HG03064 (cell line): ENCODE results near the gene KCNAB2.

Source experiments
- ATAC-seq: cut with Tn5 transposase; IDR thresholded peaks from one replicate; pipeline ENCODE4 v1.9.1; 2021; ENCODE audit warnings: low read depth; ENCODE audit not compliant: unreplicated experiment

KCNAB2 gene

DNA sequence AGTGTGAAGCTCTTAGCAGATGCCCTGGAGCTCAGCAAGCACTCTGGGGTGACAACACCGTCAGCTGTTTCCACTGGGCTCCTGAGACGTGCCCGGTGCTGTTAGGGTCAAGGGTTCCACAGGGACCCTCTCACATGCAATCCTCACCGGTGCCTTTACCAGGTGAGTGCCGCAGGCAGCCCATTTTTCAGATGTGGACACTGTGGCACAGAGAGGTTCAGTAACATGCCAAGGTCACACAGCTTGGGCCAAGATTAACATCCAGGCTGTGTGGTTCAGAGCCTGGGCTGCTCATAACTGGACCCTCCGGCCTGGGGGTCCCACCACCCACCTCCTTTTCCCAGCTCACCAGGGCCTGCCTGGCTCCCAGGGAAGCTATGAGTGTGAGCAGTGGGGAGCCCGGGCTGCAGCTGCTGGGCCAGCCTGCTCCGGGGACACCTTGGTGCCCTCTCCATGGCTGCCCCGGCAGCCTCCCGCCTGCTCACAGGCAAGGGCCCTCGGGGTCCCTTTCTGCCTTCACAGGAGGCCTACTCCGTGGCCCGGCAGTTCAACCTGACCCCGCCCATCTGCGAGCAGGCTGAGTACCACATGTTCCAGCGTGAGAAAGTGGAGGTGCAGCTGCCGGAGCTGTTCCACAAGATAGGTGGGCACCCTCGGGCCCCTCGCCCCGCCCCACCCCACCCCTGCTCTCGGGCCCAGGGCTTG, 49.3 kb downstream of the KCNAB2 start:
- no peak for ATAC-seq

DNA sequence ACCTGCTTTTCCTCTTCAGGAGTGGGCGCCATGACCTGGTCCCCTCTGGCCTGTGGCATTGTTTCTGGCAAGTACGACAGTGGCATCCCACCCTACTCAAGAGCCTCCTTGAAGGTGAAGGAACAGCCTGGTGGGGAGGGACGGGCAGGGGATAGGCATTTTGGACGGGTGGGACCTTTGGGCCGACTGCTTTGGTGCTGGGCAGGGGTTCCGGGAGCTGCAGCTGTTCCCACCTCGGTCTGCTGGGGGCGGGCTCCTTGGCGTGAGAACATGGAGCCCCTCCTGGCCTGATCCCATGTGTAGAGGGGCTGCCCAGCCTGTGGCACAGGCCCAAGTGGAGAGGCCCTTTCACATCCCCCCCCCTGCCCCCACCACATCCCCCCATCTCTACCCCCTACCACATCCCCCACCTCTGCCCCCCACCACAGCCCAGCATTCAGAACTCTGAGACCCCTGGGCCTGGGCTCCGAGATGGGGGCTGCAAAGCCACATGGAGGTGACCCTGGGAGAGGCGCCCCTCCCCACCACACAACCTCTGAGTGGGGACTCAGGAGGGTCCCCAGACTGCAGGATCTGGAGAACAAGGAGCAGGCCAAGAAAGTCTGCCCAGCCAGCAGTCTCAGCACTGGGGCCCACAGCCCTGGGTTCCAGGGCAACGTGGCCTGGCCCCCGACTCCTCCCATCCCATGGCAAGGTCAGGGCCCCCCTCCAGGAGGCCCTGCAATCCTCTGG, 50.0 kb downstream of the KCNAB2 start:
- ATAC-seq = no peak

DNA sequence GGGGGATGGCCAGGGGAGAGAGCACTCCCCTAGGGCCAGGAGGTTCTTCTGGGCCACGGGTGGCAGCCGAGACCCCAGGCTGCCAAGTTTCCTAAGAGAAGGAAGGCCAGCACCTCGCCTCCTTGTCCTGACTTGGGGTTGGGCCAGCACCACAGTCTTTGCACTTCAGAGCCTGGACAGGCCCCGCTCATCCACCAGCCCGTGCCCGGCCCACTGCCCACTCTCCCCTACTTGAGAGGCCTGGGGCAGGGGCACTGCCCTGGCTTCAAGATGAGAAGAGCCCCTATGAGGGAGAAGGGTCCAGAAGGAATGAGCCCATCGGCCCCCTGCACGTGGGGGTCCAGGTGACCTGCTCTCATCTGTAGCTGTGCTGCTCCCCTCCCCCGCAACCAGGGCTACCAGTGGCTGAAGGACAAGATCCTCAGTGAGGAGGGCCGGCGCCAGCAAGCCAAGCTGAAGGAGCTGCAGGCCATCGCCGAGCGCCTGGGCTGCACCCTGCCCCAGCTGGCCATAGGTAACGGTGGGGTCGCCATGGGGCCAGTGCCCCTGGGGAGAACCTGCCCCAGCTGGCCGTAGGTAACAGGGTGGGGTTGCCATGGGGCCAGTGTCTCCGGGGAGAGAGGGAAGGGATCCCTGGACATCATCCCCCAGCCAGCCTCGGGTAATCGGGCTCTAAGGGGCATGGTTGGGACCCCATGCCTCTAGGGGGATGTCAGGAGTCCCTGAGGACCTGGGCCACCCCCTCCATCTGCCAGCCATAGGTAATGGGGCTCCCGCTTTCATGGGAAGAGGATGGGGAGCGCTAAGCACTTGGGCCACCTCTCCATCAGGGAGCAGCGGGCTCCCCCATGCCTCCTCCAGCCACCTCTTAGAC, 50.8 kb downstream of the KCNAB2 start:
- ATAC-seq = no peak

DNA sequence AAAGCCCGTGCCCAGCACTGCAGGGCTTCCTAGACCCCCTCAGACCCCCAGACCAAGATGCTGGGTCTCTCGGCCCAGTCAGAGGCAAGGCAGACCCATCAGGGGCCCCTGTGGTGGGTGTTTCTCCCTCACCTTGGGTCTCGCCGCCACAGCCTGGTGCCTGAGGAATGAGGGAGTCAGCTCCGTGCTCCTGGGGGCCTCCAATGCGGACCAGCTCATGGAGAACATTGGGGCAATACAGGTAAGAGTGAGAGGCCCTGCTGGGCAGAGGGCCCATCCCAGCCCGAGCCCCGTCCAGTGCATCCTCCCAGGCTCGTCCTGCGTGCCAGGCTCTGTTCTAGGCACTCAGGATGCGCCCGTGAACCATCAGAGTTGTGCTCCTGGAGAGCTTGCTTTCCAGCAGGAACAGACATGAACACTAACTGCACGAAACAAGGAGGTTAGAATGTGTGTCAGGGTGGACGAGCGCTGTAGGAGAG, 51.5 kb downstream of the KCNAB2 start:
- no peak for ATAC-seq

DNA sequence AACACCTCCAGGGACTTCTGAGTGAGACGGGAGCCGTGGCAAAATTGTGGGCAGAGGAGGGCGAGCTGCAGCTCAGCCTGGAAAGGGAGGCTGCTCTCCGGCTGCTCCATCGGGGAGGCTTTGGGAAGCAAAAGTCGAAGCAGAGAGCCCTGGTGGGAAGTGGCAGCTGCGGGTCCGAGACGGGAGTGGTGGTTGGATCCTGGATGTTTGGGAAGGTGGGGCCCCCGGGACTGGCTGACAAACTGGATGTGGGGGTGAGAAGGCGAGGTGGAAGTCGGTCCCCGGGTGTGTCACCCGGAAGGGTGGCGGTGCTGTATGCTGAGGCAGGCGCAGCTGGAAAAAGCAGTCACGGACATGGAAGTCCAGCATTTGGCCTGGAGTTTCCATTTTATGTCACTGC, 52.1 kb downstream of the KCNAB2 start:
- no peak for ATAC-seq

DNA sequence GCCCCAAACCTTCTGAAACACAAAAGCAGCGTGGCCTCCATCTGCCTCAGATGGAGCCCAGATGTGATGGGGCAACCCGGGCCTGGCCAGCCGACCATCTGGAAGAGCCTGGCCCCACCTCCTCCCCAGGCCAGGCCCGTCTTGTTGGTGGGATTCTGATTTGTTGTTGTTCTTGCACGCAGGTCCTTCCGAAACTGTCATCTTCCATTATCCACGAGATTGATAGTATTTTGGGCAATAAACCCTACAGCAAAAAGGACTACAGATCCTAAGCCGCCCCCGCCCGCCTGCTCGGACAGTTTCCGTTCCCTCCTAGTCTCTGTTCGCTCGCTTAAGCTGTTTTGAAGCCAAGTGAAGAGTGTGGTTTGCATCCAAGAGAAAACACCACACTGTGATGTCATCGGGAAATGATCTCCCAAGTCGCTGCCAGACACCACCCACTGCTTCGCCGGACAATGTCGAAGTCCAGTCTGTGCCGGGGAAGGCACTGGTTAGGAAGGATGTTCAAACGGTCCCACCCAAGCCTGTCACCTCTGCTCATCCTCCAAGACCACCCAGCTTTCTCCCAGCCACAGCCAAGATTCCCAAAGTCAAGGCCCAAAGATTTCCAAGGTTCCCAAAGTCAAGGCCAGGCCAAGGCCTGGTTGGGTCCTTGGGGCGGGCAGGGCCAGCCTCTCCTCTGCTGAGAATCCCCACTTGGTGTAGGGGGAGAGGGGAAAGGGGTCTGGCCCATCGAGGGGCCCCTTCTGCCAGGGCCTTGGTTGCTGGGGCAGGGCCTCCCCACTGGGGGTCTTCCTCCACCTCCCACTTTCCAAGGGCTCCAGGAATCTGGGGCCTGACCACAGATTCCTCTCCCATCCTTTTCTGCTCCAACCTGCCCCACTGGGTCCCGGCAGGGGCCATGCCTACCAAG, 52.9 kb downstream of the KCNAB2 start:
- no peak for ATAC-seq

DNA sequence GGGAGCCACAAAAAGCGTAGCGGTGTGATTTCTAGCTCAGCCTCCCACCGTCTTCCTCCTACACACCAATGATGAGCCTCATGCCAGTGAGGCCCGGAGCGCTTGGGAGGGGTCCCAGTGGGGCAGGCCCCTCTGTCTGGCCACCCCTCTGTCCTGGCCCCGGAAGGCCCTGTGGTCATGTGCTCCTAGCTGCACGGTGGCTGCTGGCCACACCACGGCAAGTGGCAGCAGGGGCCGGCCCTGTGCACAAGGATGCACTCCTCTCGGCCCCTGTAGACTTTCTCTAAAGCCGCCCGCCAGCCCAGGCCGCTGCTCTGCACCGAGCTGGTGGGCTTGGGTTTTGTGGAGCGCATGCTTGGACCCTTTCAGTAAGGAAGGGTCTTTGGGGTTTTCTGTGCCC, 53.6 kb downstream of the KCNAB2 start:
- ATAC-seq = no peak

DNA sequence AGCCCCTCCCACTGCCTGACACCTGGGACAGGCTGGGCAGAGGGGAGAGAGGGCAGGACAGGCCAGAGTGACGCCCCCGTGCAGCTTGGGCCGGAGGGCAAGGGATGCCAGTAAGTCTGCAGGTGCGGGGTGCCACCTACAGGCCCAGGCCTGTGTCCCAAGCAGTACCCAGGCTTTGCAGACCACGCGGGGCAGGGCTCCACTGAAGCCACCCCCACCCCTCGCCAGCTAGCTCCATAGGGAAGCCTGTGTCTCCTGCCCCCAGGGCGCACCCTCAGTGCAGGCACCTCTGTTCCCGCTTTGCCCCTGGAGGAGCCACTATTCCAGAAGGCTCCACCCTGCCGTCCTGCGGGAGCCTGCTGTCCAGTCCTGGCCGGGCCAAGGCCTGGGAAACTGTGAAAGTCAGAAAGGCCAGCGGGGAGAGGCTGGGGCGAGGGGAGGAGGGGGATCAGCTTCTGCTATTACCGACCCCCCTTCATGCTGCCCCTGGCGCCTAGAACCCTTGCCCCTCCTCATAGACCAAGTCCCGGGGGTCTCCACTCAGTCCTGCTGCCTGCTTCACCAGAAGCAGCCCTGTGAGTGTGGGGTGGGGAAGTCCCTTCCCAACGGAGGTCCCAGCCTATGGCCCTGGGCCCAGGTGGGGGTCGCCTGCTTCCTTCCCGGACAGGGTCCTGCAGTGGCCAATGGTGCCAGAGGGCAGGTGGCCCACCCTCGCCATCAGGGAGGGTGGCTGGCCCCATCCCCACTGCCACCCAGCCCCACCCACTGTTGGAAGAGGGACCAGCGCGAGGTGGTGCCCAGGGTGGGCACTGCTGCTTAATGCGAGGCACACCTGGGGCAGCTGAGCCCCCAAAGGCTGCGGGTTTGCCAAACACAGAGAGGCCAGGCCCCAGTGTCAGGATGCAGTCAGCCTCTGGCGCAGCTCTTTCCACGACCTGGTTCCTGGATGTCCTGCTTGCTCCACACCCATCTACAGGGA, 54.4 kb downstream of the KCNAB2 start:
- ATAC-seq = no peak

DNA sequence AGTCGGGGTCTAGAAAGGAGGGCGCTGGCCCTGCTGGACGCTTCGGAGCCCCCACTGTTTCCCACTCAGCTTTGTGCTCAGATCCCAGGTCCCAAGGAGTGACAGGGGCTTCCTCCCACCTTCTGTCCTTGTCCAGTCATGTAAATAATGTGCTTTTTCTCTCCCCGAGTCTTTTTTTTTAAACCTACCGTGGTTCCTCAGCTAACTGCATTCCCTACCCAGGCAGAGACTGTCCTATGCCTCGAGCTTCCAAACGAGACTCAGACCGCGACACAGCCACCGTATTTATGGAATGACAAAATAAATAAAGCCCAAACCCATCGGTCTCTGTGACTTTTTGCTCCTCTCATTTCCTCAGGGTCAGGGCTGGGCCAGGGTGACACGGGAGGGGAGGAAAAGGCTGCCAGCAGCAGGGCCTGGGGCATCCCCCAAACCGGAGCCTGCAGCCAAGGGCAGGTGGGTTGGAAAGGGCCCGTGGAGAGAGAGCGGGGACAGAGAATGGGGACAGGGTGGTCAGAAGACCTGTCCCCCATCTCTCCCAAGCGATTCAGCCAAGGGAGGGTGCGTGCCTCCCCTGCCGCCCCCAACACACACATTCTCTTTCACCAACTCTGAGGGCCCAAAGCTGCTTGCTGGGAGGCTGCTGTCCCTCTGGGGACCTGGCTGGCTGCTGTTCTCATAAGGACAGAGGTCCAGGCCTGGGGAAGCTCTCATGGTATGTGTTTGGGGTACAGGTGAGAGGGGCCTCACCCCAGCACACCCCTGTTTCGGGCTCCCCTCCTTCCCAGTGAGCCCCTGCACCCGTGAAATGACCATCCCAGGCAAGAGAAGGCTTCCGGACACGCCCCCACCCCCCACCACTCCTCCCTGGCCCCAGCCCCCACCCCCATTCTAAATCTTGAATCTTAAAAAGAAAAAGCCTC, 55.4 kb downstream of the KCNAB2 start:
- no peak for ATAC-seq

DNA sequence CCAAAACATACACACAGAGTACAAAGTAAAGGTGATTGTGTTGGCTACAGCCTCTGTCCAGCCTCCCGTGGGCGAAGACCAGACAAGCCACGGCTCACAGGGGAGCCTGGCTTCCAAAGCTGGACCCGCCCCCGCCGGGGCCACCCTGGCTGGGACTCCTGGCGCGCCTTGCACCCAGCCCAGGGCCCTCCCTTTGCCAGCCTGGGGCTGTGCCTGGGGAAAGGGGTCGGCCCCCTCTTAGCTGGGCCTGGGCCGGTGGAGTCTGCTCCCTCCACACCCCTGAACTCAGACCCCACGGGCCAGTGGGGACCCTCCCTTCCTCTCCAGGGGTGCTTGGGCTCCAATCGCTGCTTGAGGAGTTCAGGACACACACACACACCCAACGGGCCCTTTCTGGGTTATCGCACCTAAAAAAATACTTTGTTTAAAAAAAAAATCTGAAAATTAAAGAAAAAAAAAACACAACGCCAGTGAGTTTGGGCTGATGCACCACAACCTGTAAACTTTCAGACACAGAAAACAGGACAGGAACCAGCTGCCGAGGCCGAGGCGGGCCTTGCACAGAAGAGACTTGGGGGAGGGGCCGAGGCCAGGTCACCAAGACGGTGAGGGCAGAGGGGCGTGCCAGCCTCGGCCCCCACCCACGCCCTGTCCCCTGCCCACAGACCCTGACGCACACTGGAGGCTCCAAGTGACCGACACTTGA, 56.3 kb downstream of the KCNAB2 start:
- no peak for ATAC-seq

DNA sequence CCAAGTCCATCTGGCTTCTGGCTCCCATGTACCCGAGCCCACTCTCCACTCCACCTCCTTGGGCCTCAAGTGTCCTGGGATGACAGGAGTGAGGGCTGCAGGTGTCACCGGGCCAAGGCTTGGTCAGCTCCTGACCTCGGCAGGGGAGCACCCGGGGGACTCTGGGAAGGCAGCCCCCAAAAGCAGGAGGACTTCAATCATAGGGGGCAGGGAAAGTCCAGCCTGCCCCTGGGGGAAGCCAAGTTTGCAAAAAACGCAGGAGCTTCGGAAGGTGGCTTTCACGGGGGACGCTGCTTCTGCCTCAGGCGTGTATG, 56.8 kb downstream of the KCNAB2 start:
- no peak for ATAC-seq

DNA sequence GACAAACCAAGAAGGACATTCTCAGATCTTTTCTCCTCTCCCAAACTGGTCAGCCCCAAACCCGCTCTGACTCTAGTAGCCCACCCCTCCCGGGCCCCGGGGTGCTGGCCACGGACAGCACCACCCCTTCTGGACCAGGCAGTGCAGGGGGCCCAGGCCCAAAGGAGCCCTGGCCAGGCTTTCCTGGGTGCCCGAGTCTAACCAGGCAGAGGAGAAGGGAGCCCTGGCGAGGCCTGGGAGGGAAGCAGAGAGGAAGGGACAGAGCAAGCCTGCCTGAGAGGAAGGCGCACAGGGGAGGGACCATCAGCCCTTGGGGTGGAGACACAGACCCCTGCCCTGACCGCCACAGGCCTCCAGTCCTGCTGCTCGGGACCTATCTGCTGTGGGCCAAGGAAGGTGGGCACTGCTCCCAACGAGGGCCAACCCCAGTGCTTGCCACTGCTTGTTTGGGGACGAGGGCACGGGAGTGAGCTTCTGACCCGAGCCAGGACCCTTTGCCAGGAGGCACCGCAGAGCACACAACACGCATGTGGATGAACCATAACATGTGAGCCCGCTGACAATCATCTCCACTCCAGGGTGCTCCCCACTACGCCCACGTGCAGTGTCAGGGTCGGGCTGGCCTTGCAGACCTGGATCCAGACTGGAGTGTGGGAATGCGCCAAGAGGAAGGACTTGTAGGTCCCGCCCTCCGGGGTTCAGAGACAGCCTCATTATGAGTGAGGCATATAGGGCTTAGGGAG, 57.6 kb downstream of the KCNAB2 start:
- no peak for ATAC-seq

DNA sequence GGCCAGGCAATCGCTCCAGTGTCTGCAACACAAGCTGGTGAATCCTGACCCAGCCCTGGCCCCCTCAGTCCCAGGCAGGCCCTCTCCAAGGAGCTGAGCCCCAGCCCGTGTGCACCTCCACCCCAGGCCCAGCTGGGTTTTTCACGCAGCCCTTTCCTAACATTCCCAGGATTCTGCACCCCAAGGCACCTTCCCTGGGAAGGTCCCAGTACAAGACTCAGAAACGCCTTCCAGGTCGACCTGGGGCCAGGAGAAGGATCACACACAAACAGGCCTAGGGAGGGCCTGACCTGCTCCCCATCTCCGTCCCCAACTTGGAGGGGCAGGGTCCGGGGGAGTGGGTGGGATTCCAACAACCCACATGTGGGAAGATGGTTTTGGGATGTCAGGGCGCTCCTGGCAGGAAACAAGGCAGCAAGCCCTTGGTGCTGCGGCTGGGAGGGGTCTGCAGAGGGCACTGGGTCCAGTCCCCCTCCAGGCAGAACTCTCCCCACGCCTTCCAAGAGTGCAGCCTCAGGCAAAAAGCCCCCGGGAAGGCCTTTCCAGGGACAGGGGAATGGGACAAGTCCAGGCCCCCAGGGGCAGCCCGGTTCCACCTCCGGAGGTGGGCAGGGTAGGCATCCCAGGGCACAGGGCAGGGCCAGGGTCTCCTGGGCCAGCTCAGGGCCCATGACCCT, 58.3 kb downstream of the KCNAB2 start:
- ATAC-seq = no peak

DNA sequence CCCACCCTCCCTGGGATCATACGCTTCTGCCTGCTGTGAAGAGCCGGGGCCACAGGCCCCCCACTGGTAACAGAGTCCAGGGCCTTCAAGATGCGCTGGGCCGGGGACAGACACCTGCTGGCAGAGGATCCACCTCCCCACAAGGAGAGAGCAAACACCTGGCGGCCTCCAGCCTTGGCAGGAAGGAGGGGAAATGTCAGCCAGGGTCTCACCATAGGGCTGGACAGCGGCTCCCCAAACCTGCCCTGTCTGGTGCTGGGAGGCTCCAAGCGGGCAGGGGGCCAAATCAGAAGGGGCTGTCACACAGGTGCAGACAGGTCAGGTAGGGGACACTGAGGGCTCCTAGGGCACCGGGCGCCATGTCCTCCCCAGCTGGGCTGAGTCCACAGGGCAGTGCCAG, 58.9 kb downstream of the KCNAB2 start:
- ATAC-seq = no peak

DNA sequence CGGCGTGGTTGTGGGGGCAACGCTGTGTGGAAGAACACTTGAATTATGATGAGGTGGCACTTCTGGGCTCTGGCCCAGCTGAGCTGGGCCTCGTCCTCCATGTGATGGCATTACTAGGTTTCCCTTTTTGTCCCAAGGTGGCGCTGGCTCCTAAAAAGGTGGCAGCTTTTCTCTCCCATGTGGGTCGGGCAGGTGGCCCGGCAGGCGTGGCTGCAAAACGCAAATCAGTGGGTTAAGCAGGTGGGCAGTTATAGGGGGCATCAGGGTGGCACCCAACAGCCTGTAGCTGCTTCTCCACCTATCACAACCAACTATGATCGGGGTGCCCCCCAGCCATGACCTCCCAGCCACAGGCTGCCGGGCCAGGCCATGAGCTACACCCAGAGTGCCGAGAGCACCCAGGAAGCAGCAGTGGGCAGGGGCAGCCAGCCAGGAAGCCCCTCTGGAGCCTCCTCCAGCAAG, 59.6 kb downstream of the KCNAB2 start:
- ATAC-seq = no peak

DNA sequence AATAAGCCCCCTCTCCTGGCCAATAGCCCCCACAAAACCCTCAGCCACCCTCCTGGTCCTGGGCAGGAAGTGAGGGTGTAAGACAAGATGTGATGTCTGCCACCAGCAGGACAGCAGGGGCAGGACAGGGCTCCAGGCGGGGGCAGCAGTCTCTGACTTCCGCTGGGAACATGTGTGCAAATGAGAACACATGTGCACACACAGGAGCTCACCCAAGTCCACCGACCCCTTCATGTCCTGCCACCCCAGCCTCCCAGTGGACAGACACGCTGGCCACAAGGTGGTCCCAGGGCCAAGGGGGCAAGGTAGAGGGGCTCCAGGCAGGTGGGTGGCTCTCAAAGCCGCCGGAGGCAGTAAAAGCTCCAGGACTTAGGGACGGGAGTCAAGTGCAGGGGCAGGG, 60.1 kb downstream of the KCNAB2 start:
- ATAC-seq = no peak
